WTC11 (cell line): ENCODE results near the gene PAPOLA.

Experiments
- ETV6 ChIP-seq: sonication (generic); formaldehyde crosslinking; IDR thresholded peaks from 2 replicates; pipeline ENCODE4 v1.8.1; 2022; ENCODE audit warnings: mild to moderate bottlenecking, missing genetic modification reagents
- FOXP1 ChIP-seq: sonication (generic); formaldehyde crosslinking; IDR thresholded peaks from 2 replicates; pipeline ENCODE4 v1.8.0; 2022; ENCODE audit warnings: missing genetic modification reagents, mild to moderate bottlenecking, moderate library complexity, borderline replicate concordance
- HMGXB4 ChIP-seq: sonication (generic); formaldehyde crosslinking; IDR thresholded peaks from 2 replicates; pipeline ENCODE4 v1.8.1; 2023; ENCODE audit warnings: mild to moderate bottlenecking, moderate library complexity, missing genetic modification reagents
- ZNF219 ChIP-seq: sonication (generic); formaldehyde crosslinking; IDR thresholded peaks from 2 replicates; pipeline ENCODE4 v1.8.0; 2023; ENCODE audit warnings: missing genetic modification reagents, mild to moderate bottlenecking, borderline replicate concordance
- TF ChIP-seq, protein P1 (sequence below): fragments of 200-600 bp; IDR thresholded peaks from 2 replicates; pipeline ENCODE4 v1.8.0; 2022; ENCODE audit warnings: antibody characterized with exemption

DNA sequence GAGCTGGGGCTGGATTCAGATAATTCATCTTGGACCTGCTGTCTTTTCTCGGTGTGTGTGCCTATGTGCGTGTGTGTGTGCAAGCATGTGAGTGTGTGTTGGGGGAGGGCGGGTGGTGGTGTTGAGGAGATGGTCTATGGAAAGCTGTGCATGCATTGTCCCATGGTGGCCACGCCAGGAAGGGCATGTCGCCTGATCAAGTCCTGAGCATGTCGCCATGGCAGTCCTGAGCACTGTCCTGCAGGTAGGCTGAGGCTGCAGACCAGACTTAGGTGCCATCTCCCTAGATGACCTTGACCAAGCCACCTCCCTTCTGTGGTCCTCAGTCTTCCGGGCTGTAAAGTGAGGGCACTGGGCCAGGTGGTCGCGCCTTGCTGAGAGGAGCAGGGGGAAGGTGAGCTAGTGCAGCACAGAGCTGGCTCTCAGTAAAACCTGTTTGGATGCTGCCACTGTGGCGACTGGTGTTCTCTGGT is 81.4 kb downstream of the PAPOLA start:
- TF ChIP-seq ZNF219 (CRISPR knock-in tag) (no peak), ETV6 (no peak), HMGXB4 (CRISPR knock-in tag) (no peak), FOXP1 (CRISPR knock-in tag) (no peak)
- TF ChIP-seq, protein P1, sequence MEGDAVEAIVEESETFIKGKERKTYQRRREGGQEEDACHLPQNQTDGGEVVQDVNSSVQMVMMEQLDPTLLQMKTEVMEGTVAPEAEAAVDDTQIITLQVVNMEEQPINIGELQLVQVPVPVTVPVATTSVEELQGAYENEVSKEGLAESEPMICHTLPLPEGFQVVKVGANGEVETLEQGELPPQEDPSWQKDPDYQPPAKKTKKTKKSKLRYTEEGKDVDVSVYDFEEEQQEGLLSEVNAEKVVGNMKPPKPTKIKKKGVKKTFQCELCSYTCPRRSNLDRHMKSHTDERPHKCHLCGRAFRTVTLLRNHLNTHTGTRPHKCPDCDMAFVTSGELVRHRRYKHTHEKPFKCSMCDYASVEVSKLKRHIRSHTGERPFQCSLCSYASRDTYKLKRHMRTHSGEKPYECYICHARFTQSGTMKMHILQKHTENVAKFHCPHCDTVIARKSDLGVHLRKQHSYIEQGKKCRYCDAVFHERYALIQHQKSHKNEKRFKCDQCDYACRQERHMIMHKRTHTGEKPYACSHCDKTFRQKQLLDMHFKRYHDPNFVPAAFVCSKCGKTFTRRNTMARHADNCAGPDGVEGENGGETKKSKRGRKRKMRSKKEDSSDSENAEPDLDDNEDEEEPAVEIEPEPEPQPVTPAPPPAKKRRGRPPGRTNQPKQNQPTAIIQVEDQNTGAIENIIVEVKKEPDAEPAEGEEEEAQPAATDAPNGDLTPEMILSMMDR: no peak
